Stomach (tissue), 9 donors: ENCODE measurements around the gene JAKMIP1. TPM values are rescaled to one million over a fixed set of nuclear protein-coding genes. Genes with fewer than 3 reads are reported as not detected.
"Not testable (repeated sequence)": the region's sequence is repeated elsewhere in the genome, so short reads cannot be mapped to it uniquely, and the experiment has no call there.

Experiments
- DNase-seq, 2 donors: peaks; one replicate each; pipeline versions ENCODE4 v3.0.0 to v3.0.0-alpha.2; 2013 to 2019
- H3K27ac ChIP-seq, 5 donors: fragments of 200-600 bp in 4 of 5; sonication (generic) in 4 of 5; one replicate each; pipeline ENCODE4 v1.5.1; 2013 to 2019; ENCODE audit warnings: mild to moderate bottlenecking in 1 of 5, moderate library complexity in 1 of 5
- H3K27me3 ChIP-seq, 3 donors: fragments of 200-600 bp; sonication (generic); one replicate each; pipeline ENCODE4 v1.5.1; 2017 to 2019; ENCODE audit warnings: mixed run types in 1 of 3
- H3K36me3 ChIP-seq, 4 donors: fragments of 200-600 bp; sonication (generic); 1 replicate in 3 of 4; 2 replicates in 1 of 4; pipeline ENCODE4 v1.5.1; 2016 to 2019
- H3K4me1 ChIP-seq, 4 donors: fragments of 200-600 bp; sonication (generic); one replicate each; pipeline ENCODE4 v1.5.1; 2016 to 2019
- H3K4me3 ChIP-seq, 4 donors: fragments of 200-600 bp; sonication (generic) in 3 of 4; one replicate each; pipeline ENCODE4 v1.5.1; 2016 to 2019; ENCODE audit warnings: mild to moderate bottlenecking in 1 of 4
- H3K9me3 ChIP-seq, 4 donors: fragments of 200-600 bp; sonication (generic); one replicate each; pipeline ENCODE4 v1.5.1; 2016 to 2019
- CTCF ChIP-seq, 7 experiments: fragments of 450-650 bp in 4 of 7; fragments of 200-600 bp in 3 of 7; sonication (generic) in 3 of 7; IDR thresholded peaks; one replicate each; pipeline ENCODE4 v1.5.1; 2016 to 2019; ENCODE audit warnings: antibody characterized with exemption in 7 of 7, control low read depth in 2 of 7, mild to moderate bottlenecking in 1 of 7
- EP300 ChIP-seq: sonication (generic); formaldehyde crosslinking; IDR thresholded peaks from one replicate; pipeline ENCODE4 v1.6.1; 2017; ENCODE audit warnings: antibody characterized with exemption
- POLR2A ChIP-seq, 4 donors: fragments of 450-650 bp; IDR thresholded peaks; one replicate each; pipeline ENCODE4 v1.6.1; 2016; ENCODE audit warnings: antibody characterized with exemption in 4 of 4, control low read depth in 2 of 4, mild to moderate bottlenecking in 1 of 4, moderate library complexity in 1 of 4
- POLR2AphosphoS5 ChIP-seq, 3 donors: sonication (generic); formaldehyde crosslinking; IDR thresholded peaks; one replicate each; pipeline ENCODE4 v1.6.1; 2016; ENCODE audit warnings: antibody characterized with exemption in 3 of 3
- WGBS, 5 donors: extraction: QIAGEN DNeasy Blood & Tissue Kit in 3 of 5; methylation state at CpG; one replicate each; pipeline versions ENCODE4 v1.1.5 to v1.1.7; 2013 to 2018; 5-methylcytosine and 5-hydroxymethylcytosine counted together
- intact Hi-C: fragments of 100-400 bp; cut with DNase I; formaldehyde crosslinking; loops from one replicate; pipeline ENCODE4 v1.15.1; 2023; ENCODE audit warnings: low total_unique reads
- polyA plus RNA-seq, 3 donors: library from polyadenylated mRNA; stranded (reverse); fragments of 200-250 nt; gene quantifications; one replicate each; pipeline ENCODE4 v1.2.3, GENCODE V29; 2013
- total RNA-seq, 5 donors: library from RNA; depleted of rRNA; stranded (reverse); fragments of >200 nt; gene quantifications; one replicate each; pipeline versions ENCODE4 v1.1.0 to v1.2.3, GENCODE V29; 2014 to 2016
- donor health status: healthy with polysubstance abuse.
- donor health status: Bipolar disorder and iron deficiency.
- donor health status: healthy.

Gene JAKMIP1
- total and polyA plus RNA-seq, 8 donors = 0.18 to 10.3 (median 0.54) TPM; not detected in 2

DNA sequence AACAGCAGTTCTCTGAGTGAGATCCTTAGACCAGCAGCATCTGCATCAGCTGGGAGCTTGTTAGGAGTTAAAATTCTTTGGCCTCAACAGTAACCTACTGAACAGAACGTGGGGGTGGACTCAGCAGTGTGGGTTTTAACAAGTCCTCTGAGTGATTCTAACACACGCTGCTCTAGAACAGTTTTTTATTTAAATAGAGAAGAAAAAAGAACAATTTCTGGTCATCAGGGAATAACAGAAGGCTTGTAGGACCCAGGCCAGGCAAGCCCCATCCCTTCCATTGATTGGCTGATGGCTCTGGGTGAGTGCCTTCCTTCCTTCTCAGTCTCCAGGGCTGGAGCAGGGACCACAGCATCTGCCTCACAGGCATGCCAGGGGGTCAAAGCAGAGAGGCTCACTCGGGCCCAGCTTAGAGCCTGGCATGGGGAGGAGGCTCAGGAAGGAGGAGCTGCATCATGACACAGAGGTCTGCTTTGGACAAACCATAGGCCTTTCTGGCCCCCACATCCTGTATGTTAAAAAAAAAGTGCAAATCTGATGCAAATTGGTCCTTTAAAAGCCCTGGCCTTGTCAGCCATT is 56.7 kb downstream of the JAKMIP1 start:
- Histone ChIP-seq H3K4me3 (no peak overlapping the region), H3K27ac (no peak overlapping the region), H3K27me3 (no peaks in the 10 kb centered on the region), H3K9me3 (peaks cover 0 to 12% (median 2%) of the 10 kb centered on the region in 4 donors), H3K36me3 (no peaks in the 10 kb centered on the region), H3K4me1 (no peaks in the 10 kb centered on the region)
- 43 to 60% (median 57%) methylated on average over 3 of the region's 3 CpGs for WGBS, 5 donors
- intact Hi-C loops = no loop called here
- DNase-seq = no peak
- TF ChIP-seq EP300 (no peak), POLR2A (IDR thresholded peaks at IDR 0.05) (no peak), POLR2AphosphoS5 (IDR thresholded peaks at IDR 0.05) (no peak)

DNA sequence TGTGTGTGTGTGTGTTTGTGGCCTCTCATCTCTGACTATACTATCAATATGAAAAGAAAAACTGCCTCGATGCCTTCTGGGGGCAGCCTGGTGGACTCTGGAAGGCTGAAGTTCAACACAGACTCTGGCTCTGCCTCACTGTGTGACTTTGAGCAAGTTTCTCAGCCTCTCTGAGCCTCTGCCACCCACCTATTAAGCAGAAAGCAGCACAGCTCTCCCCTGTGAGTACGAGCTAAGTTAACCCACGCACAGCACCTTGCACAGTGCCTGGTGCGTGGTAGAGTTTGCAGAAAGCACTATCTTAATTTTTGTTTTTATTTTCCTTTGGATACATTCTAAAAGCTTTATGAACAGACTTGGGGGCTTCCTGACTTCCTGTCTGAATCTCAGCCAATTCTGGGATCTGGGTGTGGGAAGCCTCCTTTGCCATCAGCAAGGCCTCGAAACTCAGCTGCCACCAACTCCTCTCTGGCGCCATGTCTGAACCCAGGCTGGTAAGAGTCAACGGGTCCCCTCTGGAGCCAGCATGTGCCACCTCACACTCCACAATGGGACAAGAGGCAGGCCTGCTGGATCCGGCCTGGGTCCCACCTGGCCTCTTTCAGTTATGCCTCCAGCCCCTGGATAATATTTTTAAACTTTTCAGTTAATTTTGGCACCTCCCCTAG is 57.3 kb downstream of the JAKMIP1 start:
- Histone ChIP-seq H3K27me3 (no peaks in the 10 kb centered on the region), H3K27ac (no peak overlapping the region), H3K4me3 (no peak overlapping the region), H3K4me1 (no peaks in the 10 kb centered on the region), H3K36me3 (no peaks in the 10 kb centered on the region), H3K9me3 (peaks cover 0 to 12% (median 2%) of the 10 kb centered on the region in 4 donors)
- 76 to 89% (median 84%) methylated on average over 8 of the region's 8 CpGs for WGBS, 5 donors
- TF ChIP-seq EP300 = no peak
- no peak for TF ChIP-seq POLR2AphosphoS5 (IDR thresholded peaks at IDR 0.05)
- TF ChIP-seq POLR2A (IDR thresholded peaks at IDR 0.05) = no peak
- TF ChIP-seq CTCF (IDR thresholded peaks at IDR 0.05) = no peak
- intact Hi-C loops = no loop called here
- DNase-seq = no peak

DNA sequence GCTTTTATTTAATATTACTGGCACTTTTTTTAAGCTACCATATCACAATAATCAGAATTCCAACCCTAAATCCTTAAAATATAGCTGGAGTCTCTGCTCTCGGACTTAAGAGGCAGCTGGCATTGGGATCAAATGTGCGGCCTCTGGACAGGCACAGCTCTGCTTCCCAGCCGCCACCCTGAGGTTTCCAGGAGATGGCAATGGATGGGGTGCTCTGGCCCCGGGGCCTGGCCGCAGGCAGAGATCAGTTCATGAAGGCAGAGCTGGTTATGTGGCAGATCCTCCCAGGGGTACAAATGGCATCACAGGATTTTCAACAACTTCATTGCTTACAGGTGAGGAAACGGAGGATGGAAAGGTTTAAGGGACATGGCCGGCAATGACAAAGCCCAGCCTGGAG is 57.8 kb downstream of the JAKMIP1 start:
- no peak for DNase-seq
- Histone ChIP-seq H3K36me3 (no peaks in the 10 kb centered on the region), H3K27me3 (no peaks in the 10 kb centered on the region), H3K4me3 (no peak overlapping the region), H3K9me3 (peaks cover 0 to 12% (median 2%) of the 10 kb centered on the region in 4 donors), H3K4me1 (no peaks in the 10 kb centered on the region), H3K27ac (no peak overlapping the region)
- TF ChIP-seq POLR2A (IDR thresholded peaks at IDR 0.05) (no peak), POLR2AphosphoS5 (IDR thresholded peaks at IDR 0.05) (no peak), EP300 (no peak), CTCF (IDR thresholded peaks at IDR 0.05) (no peak)
- intact Hi-C loops = no loop called here
- 86 to 93% (median 87%) methylated on average over 7 of the region's 7 CpGs for WGBS, 5 donors

GRCh38 chr4:6141554-6141953 is 58.8 kb downstream of the JAKMIP1 start:
- Histone ChIP-seq H3K27me3 (no peaks in the 10 kb centered on the region), H3K27ac (no peak overlapping the region), H3K4me3 (no peak overlapping the region), H3K36me3 (no peaks in the 10 kb centered on the region), H3K4me1 (no peaks in the 10 kb centered on the region), H3K9me3 (peaks cover 0 to 12% (median 2%) of the 10 kb centered on the region in 4 donors)
- DNase-seq = no peak
- intact Hi-C loops = no loop called here
- WGBS, 5 donors = 78 to 86% (median 83%) methylated on average over 9 of the region's 9 CpGs
- TF ChIP-seq CTCF (IDR thresholded peaks at IDR 0.05) (no peak), EP300 (no peak), POLR2A (IDR thresholded peaks at IDR 0.05) (no peak), POLR2AphosphoS5 (IDR thresholded peaks at IDR 0.05) (no peak)

DNA sequence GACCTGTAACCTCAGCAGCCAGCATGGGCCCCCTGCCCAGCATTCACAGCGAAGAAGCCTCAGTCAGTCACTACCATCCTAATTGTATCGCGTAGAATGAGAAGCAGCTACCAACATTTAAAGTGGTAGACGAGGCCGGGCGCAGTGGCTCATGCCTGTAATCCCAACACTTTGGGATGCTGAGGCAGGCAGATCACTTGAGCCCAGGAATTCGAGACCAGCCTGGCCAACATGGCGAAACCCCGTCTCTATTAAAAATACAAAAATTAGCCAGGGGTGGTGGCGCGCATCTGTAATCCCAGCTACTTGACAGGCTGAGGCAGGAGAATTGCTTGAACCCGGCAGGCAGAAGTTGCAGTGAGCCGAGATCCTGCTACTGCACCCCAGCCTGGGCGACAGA is 59.3 kb downstream of the JAKMIP1 start:
- 88 to 92% (median 91%) methylated on average over 14 of the region's 14 CpGs for WGBS, 5 donors
- intact Hi-C loops, H3K36me3 ChIP-seq, DNase-seq, H3K27ac ChIP-seq, H3K4me3 ChIP-seq, H3K4me1 ChIP-seq, H3K27me3 ChIP-seq: not testable (repeated sequence)
- H3K9me3 ChIP-seq = peaks cover 0 to 12% (median 2%) of the 10 kb centered on the region in 4 donors
